Vagina (tissue), 2 donors: ENCODE results near the gene OGN.

Experiments used
- POLR2A ChIP-seq, 2 donors: fragments of 450-650 bp; IDR thresholded peaks; one replicate each; pipeline ENCODE4 v1.6.1; 2017; ENCODE audit warnings: antibody characterized with exemption in 2 of 2, mild to moderate bottlenecking in 2 of 2, moderate library complexity in 2 of 2
- TF ChIP-seq, protein P1 (sequence below), 3 experiments: fragments of 450-650 bp in 2 of 3; fragments of 200-600 bp in 1 of 3; sonication (generic) in 1 of 3; IDR thresholded peaks; one replicate each; pipeline ENCODE4 v1.5.1; 2017 to 2019; ENCODE audit warnings: antibody characterized with exemption in 3 of 3, mild to moderate bottlenecking in 2 of 3, moderate library complexity in 2 of 3

DNA sequence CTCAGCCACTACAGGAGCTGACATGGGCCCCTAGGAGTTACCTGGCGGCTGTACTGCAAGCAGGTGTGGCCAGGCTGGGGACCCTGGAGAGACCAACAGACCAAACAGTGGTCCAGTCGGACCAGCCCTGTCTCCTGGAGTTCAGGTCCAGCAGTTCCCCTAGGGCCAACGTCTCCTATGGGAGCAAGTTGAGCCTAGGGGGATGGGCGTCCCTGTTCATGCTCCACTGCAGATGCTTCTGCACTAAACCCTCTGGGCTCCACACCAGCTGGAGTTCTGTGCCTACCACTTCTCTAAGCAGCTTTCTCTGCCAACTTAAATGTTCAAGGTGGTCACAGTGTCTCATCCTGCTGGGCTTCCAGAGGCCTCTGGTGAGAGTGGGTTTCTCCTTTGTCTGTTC is 40.5 kb upstream of the OGN start:
- TF ChIP-seq, protein P1, sequence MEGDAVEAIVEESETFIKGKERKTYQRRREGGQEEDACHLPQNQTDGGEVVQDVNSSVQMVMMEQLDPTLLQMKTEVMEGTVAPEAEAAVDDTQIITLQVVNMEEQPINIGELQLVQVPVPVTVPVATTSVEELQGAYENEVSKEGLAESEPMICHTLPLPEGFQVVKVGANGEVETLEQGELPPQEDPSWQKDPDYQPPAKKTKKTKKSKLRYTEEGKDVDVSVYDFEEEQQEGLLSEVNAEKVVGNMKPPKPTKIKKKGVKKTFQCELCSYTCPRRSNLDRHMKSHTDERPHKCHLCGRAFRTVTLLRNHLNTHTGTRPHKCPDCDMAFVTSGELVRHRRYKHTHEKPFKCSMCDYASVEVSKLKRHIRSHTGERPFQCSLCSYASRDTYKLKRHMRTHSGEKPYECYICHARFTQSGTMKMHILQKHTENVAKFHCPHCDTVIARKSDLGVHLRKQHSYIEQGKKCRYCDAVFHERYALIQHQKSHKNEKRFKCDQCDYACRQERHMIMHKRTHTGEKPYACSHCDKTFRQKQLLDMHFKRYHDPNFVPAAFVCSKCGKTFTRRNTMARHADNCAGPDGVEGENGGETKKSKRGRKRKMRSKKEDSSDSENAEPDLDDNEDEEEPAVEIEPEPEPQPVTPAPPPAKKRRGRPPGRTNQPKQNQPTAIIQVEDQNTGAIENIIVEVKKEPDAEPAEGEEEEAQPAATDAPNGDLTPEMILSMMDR (IDR thresholded peaks at IDR 0.05) = no peak
- TF ChIP-seq POLR2A (IDR thresholded peaks at IDR 0.05) = no peak
